Stimulated activated CD8-positive, alpha-beta memory T cell treated with anti-CD3 and anti-CD28 coated beads, Interleukin-4, amount 100 ng/mL, for 48 hours (primary cell): ENCODE measurements around the gene RNF223.
"Not testable (repeated sequence)": the region's sequence is repeated elsewhere in the genome, so short reads cannot be mapped to it uniquely, and the experiment has no call there.

Experiments used
- DNase-seq: peaks from one replicate; pipeline ENCODE4 v3.0.0-alpha.2; 2020

RNF223 gene

DNA sequence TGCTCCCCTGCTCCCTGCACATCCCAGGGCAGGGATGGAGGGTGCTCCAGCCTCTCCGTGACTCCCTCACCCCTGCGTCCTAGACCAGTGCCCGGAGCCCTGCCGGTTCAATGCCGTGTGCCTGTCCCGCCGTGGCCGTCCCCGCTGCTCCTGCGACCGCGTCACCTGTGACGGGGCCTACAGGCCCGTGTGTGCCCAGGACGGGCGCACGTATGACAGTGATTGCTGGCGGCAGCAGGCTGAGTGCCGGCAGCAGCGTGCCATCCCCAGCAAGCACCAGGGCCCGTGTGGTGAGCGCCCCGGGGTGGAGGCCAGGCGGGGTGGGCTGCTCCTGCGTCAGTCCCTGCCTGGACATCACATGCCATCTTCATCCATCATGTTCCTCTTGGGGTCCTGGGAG, 32.2 kb downstream of the RNF223 start:
- no peak for DNase-seq

- DNase-seq: no peak
Observed at GRCh38 chr1:1041092-1041523, 33.0 kb downstream of the RNF223 start.

DNA sequence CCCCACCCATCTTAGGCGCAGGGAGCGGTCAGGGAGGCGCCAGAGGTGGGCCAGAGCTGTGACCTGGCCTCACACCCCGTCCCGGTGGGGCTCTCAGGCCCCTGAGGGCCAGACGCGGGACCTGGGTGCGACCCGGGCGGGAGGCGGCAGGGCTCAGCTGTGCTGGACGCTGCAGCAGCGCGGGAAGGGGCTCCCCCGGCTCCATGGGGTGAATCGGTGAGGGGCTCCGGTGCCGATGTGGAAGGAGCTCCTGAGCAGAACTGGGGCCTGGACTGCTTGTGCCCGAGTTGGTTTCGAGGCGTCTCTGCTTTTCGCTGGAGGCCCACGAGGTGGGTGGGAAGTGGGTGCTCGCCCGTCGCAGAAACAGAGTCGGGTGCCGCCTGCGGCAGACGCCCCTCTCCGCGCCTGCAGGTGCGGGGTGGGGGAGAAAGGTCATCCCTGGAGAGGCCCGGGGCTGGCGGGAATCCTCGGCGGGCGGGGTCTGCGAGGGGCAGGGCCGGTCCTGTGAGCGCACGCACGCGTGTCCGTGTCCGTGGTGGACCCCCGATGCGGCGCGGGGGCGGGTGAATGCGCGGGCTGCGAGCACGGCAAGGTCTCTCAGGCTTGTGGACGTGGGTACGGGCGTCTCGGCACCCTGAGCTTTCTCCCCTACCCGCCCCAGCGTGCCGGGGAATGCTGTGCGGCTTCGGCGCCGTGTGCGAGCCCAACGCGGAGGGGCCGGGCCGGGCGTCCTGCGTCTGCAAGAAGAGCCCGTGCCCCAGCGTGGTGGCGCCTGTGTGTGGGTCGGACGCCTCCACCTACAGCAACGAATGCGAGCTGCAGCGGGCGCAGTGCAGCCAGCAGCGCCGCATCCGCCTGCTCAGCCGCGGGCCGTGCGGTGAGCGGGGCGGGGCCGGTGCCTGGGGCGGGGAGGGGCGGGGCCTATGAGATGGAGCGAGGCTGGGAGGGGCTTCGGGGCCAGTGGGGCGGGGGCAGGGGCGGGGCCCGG, 33.8 kb downstream of the RNF223 start:
- peak; percentile 81 for DNase-seq

- DNase-seq: no peak
Observed at GRCh38 chr1:1039145-1039910, 34.8 kb downstream of the RNF223 start.

GRCh38 chr1:1038694-1039093, 35.4 kb downstream of the RNF223 start:
- DNase-seq: no peak

- DNase-seq: no peak
Observed at GRCh38 chr1:1037366-1038327, 36.5 kb downstream of the RNF223 start.

- no peak for DNase-seq
Observed at GRCh38 chr1:1035291-1035943, 38.7 kb downstream of the RNF223 start.

GRCh38 chr1:1034439-1034781, 39.7 kb downstream of the RNF223 start:
- DNase-seq: no peak

DNA sequence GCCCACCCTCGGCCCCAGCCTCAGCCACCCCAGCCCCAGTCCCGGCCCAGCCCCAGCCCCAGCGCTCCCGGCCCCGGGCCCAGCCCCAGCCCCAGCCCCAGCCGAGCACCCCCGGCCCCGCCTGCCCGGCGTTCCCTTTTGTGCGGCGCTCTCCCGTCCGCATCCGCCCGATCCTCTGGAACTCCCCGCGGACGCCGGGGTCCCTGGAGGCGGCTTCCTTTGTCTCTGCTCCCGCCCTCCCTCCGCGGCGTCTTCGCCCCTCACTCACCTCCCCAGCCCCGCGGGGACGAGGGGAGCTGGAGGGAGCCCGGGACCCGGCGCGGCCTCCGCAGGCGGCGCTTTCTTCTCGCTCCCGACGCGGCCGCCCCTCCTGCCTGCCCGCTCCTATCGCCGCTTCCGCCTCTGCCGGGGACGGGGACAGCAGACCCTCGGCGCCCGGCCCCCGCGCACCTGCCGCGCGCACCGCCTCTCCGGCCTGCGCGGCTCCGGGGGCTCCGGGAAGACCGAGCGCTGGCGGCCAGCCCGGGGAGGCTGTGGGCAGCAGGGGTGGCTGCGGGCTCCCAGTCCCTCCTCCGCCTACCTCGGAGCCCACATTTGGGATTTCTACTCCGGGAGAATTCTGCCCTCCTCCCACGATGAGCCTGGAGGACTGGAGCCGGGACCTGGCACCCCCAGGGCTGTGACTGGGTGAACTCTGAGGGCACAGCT, 40.2 kb downstream of the RNF223 start:
- no peak for DNase-seq

DNA sequence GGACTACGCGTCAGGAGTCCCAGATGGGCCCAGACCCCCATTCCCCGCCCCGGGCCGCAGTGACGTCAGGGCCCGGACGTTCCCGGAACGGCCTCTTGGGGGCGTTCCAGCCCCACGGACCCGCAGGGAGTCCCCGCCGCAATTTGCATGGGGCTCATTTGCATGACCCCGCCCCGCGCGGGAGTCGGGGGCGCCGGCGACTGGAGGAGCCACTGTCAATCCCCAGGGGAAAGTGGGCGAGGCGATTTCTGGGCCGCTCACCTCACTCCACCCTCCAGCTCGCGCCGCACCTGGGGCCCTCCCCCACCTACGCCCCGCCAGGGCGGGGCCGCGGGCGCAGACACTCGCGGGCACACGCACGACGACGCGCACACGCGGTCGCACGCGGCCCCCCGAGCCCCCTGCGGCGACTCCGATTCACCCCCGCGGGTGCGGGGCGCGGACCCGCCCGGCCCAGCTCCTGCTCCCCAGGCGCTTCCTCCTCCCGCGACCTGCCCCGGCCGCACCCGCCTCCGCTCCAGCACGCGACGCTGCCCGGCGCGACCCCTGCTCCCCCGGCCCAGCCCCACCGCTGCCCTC, 41.0 kb downstream of the RNF223 start:
- DNase-seq: peak; percentile 94

DNA sequence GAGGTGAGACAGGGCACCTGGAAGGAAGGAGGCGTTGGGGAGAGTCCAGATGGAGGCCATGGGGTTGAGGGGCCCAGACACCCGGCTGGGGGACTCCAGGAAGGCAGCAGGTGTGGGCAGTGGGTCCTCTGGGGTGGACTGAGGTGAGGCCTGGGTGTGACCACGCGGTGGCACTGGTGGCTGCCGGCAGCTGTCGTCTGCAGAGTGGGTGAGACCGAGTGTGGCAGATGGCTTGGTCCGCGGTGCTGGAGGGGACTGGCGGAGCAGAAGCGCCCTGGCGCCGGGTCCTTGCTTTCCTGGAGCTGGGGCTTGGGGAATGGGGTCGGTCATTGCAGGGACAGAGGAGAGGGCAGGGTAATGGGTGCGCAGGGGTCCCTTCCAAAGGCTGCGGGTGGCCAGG, 41.7 kb downstream of the RNF223 start:
- DNase-seq: no peak

- DNase-seq: no peak
Observed at GRCh38 chr1:1031659-1032235, 42.4 kb downstream of the RNF223 start.

- DNase-seq: not testable (repeated sequence)
Observed at GRCh38 chr1:1030867-1031658, 43.0 kb downstream of the RNF223 start.

DNA sequence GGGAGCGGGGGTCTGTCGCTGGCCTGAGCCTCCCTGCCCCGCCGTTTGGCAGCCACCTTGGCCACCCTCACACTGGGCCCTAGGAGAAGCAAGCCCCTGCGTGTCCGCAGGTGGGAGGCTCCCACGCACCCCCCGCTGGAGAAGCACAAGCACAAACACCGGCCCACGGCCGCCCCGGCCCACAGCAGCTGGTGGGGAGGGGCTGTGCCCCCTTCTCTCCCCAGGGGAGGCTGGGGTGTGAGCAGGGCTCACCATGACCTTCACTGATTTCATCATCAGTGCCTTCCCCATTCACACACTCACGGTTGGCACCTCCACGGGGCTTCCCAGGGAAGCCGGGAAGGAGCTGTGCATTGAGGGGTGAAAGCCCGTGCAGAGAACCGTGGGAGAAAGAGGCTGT, 46.3 kb downstream of the RNF223 start:
- no peak for DNase-seq

- DNase-seq: no peak
Observed at GRCh38 chr1:1026599-1027413, 47.3 kb downstream of the RNF223 start.

DNA sequence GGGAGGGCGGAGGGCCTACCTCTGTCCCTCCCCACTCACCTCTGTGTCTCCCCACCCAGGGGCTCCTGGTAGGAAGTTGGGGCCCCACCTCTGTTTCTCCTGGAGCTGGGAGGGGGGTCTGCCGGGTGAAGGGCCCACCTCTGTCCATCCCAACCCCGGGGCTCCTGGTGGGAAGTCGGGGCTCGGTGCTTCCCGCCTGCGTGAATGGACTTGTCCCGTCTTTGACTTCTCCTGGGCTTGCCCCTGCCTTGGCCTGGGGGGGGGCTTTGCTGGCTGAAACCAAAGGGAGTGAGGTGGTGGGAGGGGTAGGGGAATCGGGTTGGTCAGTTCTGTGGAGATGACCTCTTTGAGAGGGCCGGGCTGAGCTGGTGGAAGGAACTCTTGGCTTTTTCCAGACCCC, 48.4 kb downstream of the RNF223 start:
- no peak for DNase-seq

DNA sequence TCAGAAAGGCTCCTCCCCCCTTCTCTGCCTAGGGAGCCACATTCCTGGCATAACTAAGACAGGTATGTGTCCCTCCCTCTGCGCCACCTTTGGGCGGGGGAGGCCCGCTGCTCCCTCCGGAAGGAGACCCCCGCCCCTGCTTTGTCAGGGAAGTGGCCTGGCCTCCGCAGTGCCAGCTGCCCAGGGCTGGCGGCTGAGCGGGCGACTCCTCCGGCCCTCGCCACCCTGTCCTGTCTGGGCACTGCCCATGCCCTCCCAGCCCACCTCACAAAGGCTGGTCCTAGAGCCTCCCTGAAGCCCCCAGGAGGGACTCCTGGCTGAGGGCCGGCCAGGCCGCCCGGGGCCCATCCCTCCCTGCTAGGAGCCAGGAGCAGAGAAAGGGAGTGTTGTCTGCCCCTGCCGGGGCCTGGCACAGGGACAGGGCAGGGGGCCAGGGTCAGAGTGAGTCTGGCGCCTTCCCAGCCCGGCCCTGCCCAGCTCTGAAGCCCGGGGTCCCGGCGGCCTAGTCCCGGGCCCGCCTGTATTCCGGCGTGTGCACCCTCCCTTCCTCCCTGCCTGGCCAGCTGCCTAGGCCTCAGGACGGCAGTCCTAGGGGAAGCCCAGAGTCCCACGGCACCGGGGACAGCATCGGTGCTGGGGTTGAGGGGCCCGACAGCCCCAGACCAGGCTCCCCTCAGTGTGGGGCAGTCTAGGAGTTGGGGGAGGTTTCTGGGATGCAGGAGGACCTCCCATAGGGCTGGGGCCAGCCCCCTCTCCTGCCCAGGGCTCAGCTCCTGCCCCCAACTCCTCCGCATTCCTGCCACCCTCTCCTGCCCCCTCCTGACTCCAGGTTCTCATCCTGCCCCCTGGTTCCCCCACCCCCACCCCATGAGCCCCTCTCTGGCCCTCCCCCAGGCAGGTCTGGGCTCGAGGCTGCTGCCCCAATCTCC, 49.1 kb downstream of the RNF223 start:
- no peak for DNase-seq
